GM12878 (cell line): Measurements from ENCODE around the gene CEP76. TPM values are rescaled to one million over a fixed set of nuclear protein-coding genes. Genes with fewer than 3 reads are reported as not detected.
"Not testable (repeated sequence)": the region's sequence is repeated elsewhere in the genome, so short reads cannot be mapped to it uniquely, and the experiment has no call there.

Experiments
- ATAC-seq: fragments of 200-7000 bp; cut with Tn5 transposase; 3 replicates; pipeline ENCODE4 v1.9.1; 2020; ENCODE audit warnings: mild to moderate bottlenecking, moderate library complexity
- BruUV-seq: library from RNA; stranded (reverse); fragments of 400-500 nt; replicated peaks from 2 replicates; lab custom pipeline; 2021; lab: Mats Ljungman, UMichigan
- CTCF ChIA-PET: fragments of 300-600 bp; sonication (Branson Sonifier 250); formaldehyde crosslinking; extraction: SDS; loops from one replicate; lab custom pipeline; 2021; ENCODE audit warnings: inconsistent platforms; lab: Yijun Ruan, JAX
- POLR2A ChIA-PET: fragments of 350-600 bp; formaldehyde crosslinking; extraction: SDS; loops from one replicate; lab custom pipeline; 2021; ENCODE audit warnings: inconsistent platforms; lab: Charles Lee
- RAD21 ChIA-PET: fragments of 300-600 bp; sonication (Branson Sonifier 250); formaldehyde crosslinking; loops from one replicate; lab custom pipeline; 2023; ENCODE audit warnings: antibody characterized with exemption; ENCODE audit not compliant: unreplicated experiment; lab: Charles Lee
- SMC1A ChIA-PET: fragments of 300-600 bp; sonication (Branson Sonifier 250); formaldehyde crosslinking; loops from one replicate; lab custom pipeline; 2023; ENCODE audit not compliant: unreplicated experiment, uncharacterized antibody; lab: Charles Lee
- DNase-seq: peaks from one replicate; pipeline ENCODE4 v3.0.0-alpha.2; 2011; ENCODE audit warnings: low read depth, low spot score
- FAIRE-seq: peaks from 3 replicates; lab custom pipeline; 2011; peaks lifted over from hg19 to GRCh38; lab: Jason Lieb, UNC
- H2AFZ ChIP-seq: 2 replicates; pipeline ENCODE4 v1.6.0; 2011; ENCODE audit warnings: low read depth, low read length, control low read depth; ENCODE audit not compliant: control insufficient read depth
- H3K27ac ChIP-seq: 2 replicates; pipeline ENCODE4 v1.5.1; 2011; ENCODE audit warnings: control low read depth; ENCODE audit not compliant: control insufficient read depth, insufficient read depth
- H3K27me3 ChIP-seq, 2 experiments: replicated peaks in 1 of 2; 2 replicates each; pipeline versions ENCODE4 v1.6.0 to v1.6.1; 2011; ENCODE audit warnings: low read length in 1 of 2; ENCODE audit not compliant: control insufficient read depth in 2 of 2, insufficient read depth in 2 of 2
- H3K36me3 ChIP-seq, 2 experiments: 2 replicates each; pipeline ENCODE4 v1.5.1; 2011; ENCODE audit warnings: low read length in 1 of 2; ENCODE audit not compliant: control insufficient read depth in 2 of 2, insufficient read depth in 2 of 2
- H3K4me1 ChIP-seq: 2 replicates; pipeline ENCODE4 v1.6.1; 2011; ENCODE audit warnings: mild to moderate bottlenecking, low read length, moderate library complexity, mixed read lengths; ENCODE audit not compliant: control insufficient read depth, insufficient read depth
- H3K4me2 ChIP-seq: 2 replicates; pipeline ENCODE4 v1.6.0; 2011; ENCODE audit warnings: control low read depth; ENCODE audit not compliant: control insufficient read depth, insufficient read depth
- H3K4me3 ChIP-seq: fragments of 200-600 bp; sonication (generic); 2 replicates; pipeline ENCODE4 v1.5.1; 2016
- H3K79me2 ChIP-seq: 2 replicates; pipeline ENCODE4 v1.6.0; 2011; ENCODE audit warnings: low read length; ENCODE audit not compliant: control insufficient read depth, insufficient read depth
- H3K9ac ChIP-seq: 2 replicates; pipeline ENCODE4 v1.8.0; 2011; ENCODE audit warnings: low read length, control low read depth, mixed read lengths; ENCODE audit not compliant: control insufficient read depth, insufficient read depth
- H3K9me3 ChIP-seq: replicated peaks from 3 replicates; pipeline ENCODE4 v1.5.1; 2011; ENCODE audit warnings: mild to moderate bottlenecking, low read length; ENCODE audit not compliant: control insufficient read depth, insufficient read depth
- H4K20me1 ChIP-seq: 2 replicates; pipeline ENCODE4 v1.6.0; 2011; ENCODE audit not compliant: control insufficient read depth, insufficient read depth
- BACH1 ChIP-seq: fragments of 450-650 bp; IDR thresholded peaks from 2 replicates; pipeline ENCODE4 v1.6.1; 2017; ENCODE audit warnings: mild to moderate bottlenecking, borderline replicate concordance
- GATAD2B ChIP-seq: fragments of 450-650 bp; conservative IDR thresholded peaks from 2 replicates; pipeline ENCODE4 v1.6.1; 2017; ENCODE audit warnings: low read depth, mild to moderate bottlenecking, moderate library complexity
- WGBS: methylation state at CpG from one replicate; pipeline ENCODE4 v1.1.6; 2016; ENCODE audit warnings: low lambda C conversion rate; ENCODE audit not compliant: insufficient replicate concordance, insufficient coverage; ENCODE audit errors: missing lambda C conversion rate; 5-methylcytosine and 5-hydroxymethylcytosine counted together
- in situ Hi-C: fragments of 300-500 bp; cut with MboI; formaldehyde crosslinking; loops from 9 replicates; pipeline ENCODE4 v1.14.3; 2018; ENCODE audit warnings: mixed read lengths
- intact Hi-C: fragments of 100-400 bp; cut with micrococcal nuclease; formaldehyde crosslinking; loops from one replicate; pipeline ENCODE4 v1.14.2; 2022; ENCODE audit not compliant: unreplicated experiment
- polyA plus RNA-seq, 11 experiments: library from polyadenylated mRNA; depleted of rRNA in 4 of 11; unstranded in 6 of 11; stranded (reverse) in 5 of 11; fragments of >200 nt; fragmentation: Nextera tagmentation in 4 of 11; fragmentation: Illumina TruSeq in 1 of 11; extraction: Ambion mirVana in 4 of 11; extraction: Trizol in 1 of 11; gene quantifications; 1 replicate in 1 of 11; 2 replicates in 10 of 11; pipeline versions ENCODE4 v1.2.1 to v1.2.3, GENCODE V29; 2011 to 2016; ENCODE audit warnings: inconsistent platforms in 2 of 11, missing spikeins in 2 of 11, low read depth in 1 of 11
- total RNA-seq, 4 experiments: library from RNA; depleted of rRNA in 3 of 4; stranded (reverse); fragments of >200 nt in 3 of 4; fragmentation: Illumina TruSeq in 1 of 4; extraction: Trizol in 1 of 4; gene quantifications; 2 replicates each; pipeline versions ENCODE4 v1.2.1 to v1.2.3, GENCODE V29; 2013 to 2021

The CEP76 gene
- total and polyA plus RNA-seq, 10 of the 15 experiments (the other 5 are each of a cell fraction or from before 2014, with no cell fraction given): 3.9 to 14.9 (median 13.2) TPM

DNA sequence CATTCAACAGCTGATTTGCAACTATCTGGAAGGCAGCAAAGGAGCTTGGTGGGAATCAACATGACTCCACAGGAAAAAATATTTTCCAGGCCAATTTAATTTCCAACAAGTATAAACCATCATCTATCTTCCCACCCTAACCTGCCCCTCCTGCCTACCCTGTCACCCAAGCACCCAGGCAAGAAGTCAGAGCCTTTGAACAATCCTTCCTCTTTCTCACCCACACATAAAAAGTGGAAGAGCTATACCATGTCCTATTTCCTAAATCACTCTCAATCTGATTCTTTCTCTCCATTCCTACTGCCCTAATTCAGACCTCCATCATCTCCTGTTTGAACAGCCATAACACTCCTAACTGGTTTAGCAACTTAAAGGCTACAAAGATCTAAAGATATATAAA lies 57.3 kb downstream of the CEP76 start:
- TF ChIP-seq GATAD2B (no peak), BACH1 (no peak)

DNA sequence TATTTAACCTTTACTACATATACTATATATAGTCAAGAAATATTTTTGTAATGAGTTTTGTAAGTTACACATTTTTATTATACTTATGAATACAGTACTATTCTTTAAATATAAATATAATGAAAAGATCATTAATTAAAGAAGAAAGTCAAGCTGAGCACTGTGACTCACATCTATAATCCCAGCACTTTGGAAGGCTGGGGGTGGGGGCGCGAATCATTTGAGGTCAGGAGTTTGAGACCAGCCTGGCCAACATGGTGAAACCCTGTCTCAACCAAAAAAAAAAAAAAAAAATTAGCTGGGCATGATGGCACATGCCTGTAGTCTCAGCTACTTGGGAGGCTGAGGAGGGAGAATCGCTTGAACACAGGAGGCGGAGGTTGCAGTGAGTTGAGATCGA lies 58.8 kb downstream of the CEP76 start:
- H2AFZ ChIP-seq, RAD21 ChIA-PET, BruUV-seq, H3K27ac ChIP-seq, H3K36me3 ChIP-seq, ATAC-seq, in situ Hi-C loops, DNase-seq, H3K9me3 ChIP-seq, H3K4me3 ChIP-seq, intact Hi-C loops, H3K79me2 ChIP-seq, H4K20me1 ChIP-seq, H3K4me1 ChIP-seq, CTCF ChIA-PET, FAIRE-seq, H3K9ac ChIP-seq, H3K27me3 ChIP-seq, H3K4me2 ChIP-seq: not testable (repeated sequence)
- WGBS: 100% methylated on average over 2 of the region's 5 CpGs
- ChIA-PET SMC1A (interaction anchor here (0.7 kb wide), 1 partner anchor 986 kb away, joined by 3 read pairs; no protein-coding TSS in a partner anchor), POLR2A (interaction anchor here (0.6 kb wide), 1 partner anchor 98 kb away, joined by 5 read pairs; no protein-coding TSS in a partner anchor)

More for the DNA sequence above, 57.3 kb downstream of the CEP76 start:
- Histone ChIP-seq H3K9me3 (no peaks in the 10 kb centered on the region), H3K4me1 (no peaks in the 10 kb centered on the region), H3K9ac (no peak overlapping the region), H3K36me3 (no peaks in the 10 kb centered on the region), H3K4me3 (no peak overlapping the region), H2AFZ (no peak overlapping the region), H4K20me1 (no peaks in the 10 kb centered on the region), H3K4me2 (no peak overlapping the region), H3K79me2 (no peaks in the 10 kb centered on the region), H3K27me3 (no peaks in the 10 kb centered on the region), H3K27ac (no peak overlapping the region)
- RAD21 ChIA-PET: no interaction called here
- no TSS peak for BruUV-seq
- DNase-seq (no peak), FAIRE-seq (no peak), ATAC-seq (no peak)
- POLR2A ChIA-PET: no interaction called here
- in situ Hi-C loops (no loop called here), intact Hi-C loops (no loop called here)
- SMC1A ChIA-PET: interaction anchor here (1.0 kb wide), 1 partner anchor 10 kb away, joined by 4 read pairs; no protein-coding TSS in a partner anchor
- CTCF ChIA-PET: no interaction called here
